ENCODE results near the gene OSBPL9. TPM values are rescaled to one million over a fixed set of nuclear protein-coding genes. Genes with fewer than 3 reads are reported as not detected.
A peak's percentile ranks its signal among the peaks of the same experiment; 100 is the strongest.

The OSBPL9 gene
- total and polyA plus RNA-seq, 10 of the 15 experiments (the other 5 are each of a cell fraction or from before 2014, with no cell fraction given), result 25.9 to 156 (median 108) TPM

GRCh38 chr1:51616490-51616889 lies 402 bp upstream of the OSBPL9 start:
- intact Hi-C loops (cut with micrococcal nuclease; ENCODE audit: unreplicated experiment), result no loop called here
- peak overlapping the region; percentile 39; the same call in 1 of the 2 replicates for H2AFZ ChIP-seq (ENCODE audit: control insufficient read depth, low read depth, low read length)
- ChIA-PET POLR2A (no interaction called here), SMC1A (ENCODE audit: uncharacterized antibody, unreplicated experiment) (no interaction called here), CTCF (no interaction called here), RAD21 (ENCODE audit: unreplicated experiment) (no interaction called here)
- 68% methylated on average over 4 of the region's 4 CpGs for WGBS (ENCODE audit: insufficient coverage, insufficient replicate concordance, low lambda C conversion rate, missing lambda C conversion rate)
- no peaks in the 10 kb centered on the region for H4K20me1 ChIP-seq (ENCODE audit: control insufficient read depth, insufficient read depth)
- no TSS peak for BruUV-seq (replicated peaks)
- in situ Hi-C loops (cut with MboI), result no loop called here
- H3K79me2 ChIP-seq (ENCODE audit: control insufficient read depth, insufficient read depth, low read length), result peaks cover 10% of the 10 kb centered on the region
- H3K4me2 ChIP-seq (ENCODE audit: control insufficient read depth, insufficient read depth), result peak overlapping the region; percentile 8; the same call in 1 of the 2 replicates
- H3K9me3 ChIP-seq (replicated peaks; ENCODE audit: control insufficient read depth, insufficient read depth, low read length), result no peaks in the 10 kb centered on the region
- H3K27me3 ChIP-seq (replicated peaks in 1 of 2; ENCODE audit: control insufficient read depth in 2 of 2, insufficient read depth in 2 of 2, low read length in 1 of 2), result no peaks in the 10 kb centered on the region
- H3K27ac ChIP-seq (ENCODE audit: control insufficient read depth, insufficient read depth), result no peak overlapping the region
- FAIRE-seq, result no peak
- H3K4me3 ChIP-seq, result 0 out of 2 replicates have a peak overlapping the region, but pooled peaks have one; percentile 34
- H3K4me1 ChIP-seq (ENCODE audit: control insufficient read depth, insufficient read depth, low read length), result no peaks in the 10 kb centered on the region
- DNase-seq (ENCODE audit: low read depth, low spot score), result no peak
- ATAC-seq, result no peak
- no peak for TF ChIP-seq MEF2B (IDR thresholded peaks at IDR 0.05; ENCODE audit: partially characterized antibody, poor library complexity, severe bottlenecking)
- TF ChIP-seq ZNF217 (IDR thresholded peaks at IDR 0.05), result no peak
- no peak for TF ChIP-seq ZZZ3 (IDR thresholded peaks at IDR 0.05; ENCODE audit: control insufficient read depth, insufficient read length, low read depth)
- TF ChIP-seq E4F1 (IDR thresholded peaks at IDR 0.05; ENCODE audit: borderline replicate concordance, partially characterized antibody), result no peak
- no peak for TF ChIP-seq TCF7 (IDR thresholded peaks at IDR 0.05; ENCODE audit: borderline replicate concordance)
- TF ChIP-seq ASH2L (IDR thresholded peaks at IDR 0.05; ENCODE audit: borderline replicate concordance, low read depth), result no peak
- H3K9ac ChIP-seq (ENCODE audit: control insufficient read depth, insufficient read depth, low read length), result no peak overlapping the region
- H3K36me3 ChIP-seq (ENCODE audit: control insufficient read depth in 2 of 2, insufficient read depth in 2 of 2, low read length in 1 of 2), result no peaks in the 10 kb centered on the region
